ENCODE data around the gene MUC13.

DNA sequence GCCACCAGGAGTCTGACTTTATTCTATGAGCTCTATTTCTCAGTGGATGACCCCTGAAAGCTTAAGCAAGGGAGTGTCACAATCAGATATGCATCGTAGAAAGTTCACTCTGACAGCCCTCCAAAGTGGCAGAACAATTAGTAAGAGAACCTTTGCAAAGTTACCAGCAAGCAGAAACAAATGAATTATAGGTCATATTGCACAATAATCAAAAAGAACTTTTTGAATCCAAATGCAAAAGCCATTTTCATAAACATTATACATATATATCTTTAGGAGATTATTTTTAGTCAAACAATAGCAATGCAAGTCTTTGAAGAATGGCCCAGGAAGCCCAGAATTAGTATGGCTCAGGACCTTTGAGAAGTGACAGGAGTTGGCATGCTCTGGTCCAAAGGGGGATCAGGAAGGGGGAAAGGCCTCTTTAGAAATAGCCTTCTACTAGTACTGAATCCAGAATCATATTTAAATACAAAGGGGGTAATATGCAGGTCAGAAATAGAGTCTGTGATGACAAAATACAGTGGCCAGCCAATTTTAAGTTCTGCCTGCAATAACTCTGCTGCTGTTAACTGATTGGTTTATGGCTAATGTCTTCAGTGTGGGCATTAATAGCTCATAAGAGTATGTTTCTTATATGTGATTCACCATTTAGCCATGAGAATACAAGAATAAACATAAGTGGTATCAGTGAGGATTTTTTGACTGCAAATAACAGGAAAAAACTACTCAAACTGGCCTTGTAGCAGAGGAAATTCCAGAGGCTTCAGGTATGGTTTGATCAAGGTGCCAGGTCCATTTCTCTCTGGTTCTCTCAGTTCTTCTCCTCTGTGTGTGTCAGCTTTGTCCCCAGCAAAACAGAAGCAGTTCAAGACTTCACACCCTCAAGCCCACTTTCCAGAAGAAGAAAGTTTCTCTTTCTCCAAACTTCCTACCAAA, 30.4 kb downstream of the MUC13 start:
- TF ChIP-seq, protein P1, sequence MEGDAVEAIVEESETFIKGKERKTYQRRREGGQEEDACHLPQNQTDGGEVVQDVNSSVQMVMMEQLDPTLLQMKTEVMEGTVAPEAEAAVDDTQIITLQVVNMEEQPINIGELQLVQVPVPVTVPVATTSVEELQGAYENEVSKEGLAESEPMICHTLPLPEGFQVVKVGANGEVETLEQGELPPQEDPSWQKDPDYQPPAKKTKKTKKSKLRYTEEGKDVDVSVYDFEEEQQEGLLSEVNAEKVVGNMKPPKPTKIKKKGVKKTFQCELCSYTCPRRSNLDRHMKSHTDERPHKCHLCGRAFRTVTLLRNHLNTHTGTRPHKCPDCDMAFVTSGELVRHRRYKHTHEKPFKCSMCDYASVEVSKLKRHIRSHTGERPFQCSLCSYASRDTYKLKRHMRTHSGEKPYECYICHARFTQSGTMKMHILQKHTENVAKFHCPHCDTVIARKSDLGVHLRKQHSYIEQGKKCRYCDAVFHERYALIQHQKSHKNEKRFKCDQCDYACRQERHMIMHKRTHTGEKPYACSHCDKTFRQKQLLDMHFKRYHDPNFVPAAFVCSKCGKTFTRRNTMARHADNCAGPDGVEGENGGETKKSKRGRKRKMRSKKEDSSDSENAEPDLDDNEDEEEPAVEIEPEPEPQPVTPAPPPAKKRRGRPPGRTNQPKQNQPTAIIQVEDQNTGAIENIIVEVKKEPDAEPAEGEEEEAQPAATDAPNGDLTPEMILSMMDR (IDR thresholded peaks at IDR 0.05; ENCODE audit: insufficient read depth, low read length): no peak
- no peak for TF ChIP-seq POLR2AphosphoS5 (IDR thresholded peaks at IDR 0.05; ENCODE audit: low read depth)

Data from HL-60 (cell line).